Stomach (tissue), 4 donors: ENCODE measurements around the gene ITGB7.

ENCODE experiments used
- CTCF ChIP-seq, 7 experiments: fragments of 450-650 bp in 4 of 7; fragments of 200-600 bp in 3 of 7; sonication (generic) in 3 of 7; IDR thresholded peaks; one replicate each; pipeline ENCODE4 v1.5.1; 2016 to 2019; ENCODE audit warnings: antibody characterized with exemption in 7 of 7, control low read depth in 2 of 7, mild to moderate bottlenecking in 1 of 7
- EP300 ChIP-seq: sonication (generic); formaldehyde crosslinking; IDR thresholded peaks from one replicate; pipeline ENCODE4 v1.6.1; 2017; ENCODE audit warnings: antibody characterized with exemption
- POLR2A ChIP-seq, 4 donors: fragments of 450-650 bp; IDR thresholded peaks; one replicate each; pipeline ENCODE4 v1.6.1; 2016; ENCODE audit warnings: antibody characterized with exemption in 4 of 4, control low read depth in 2 of 4, mild to moderate bottlenecking in 1 of 4, moderate library complexity in 1 of 4
- POLR2AphosphoS5 ChIP-seq, 3 donors: sonication (generic); formaldehyde crosslinking; IDR thresholded peaks; one replicate each; pipeline ENCODE4 v1.6.1; 2016; ENCODE audit warnings: antibody characterized with exemption in 3 of 3

DNA sequence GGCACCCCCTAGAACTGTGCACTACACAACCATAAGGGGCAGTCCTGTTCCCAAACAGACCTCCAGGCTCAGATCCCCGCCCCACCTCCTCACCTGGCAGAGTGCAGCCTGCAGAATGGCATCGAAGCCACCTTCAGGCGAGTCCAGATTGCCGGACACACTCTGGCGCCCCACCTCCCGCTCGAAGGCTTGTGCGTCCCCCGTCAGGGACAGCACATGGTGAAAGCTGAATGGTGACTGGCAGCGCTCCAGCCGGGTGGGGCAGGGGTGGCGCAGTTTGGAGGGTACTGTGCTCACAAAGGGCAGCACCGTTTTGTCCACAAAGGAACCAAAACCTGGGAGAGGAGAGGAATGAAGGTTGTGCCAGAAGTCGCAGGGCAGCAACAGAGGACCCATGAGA is 10.6 kb downstream of the ITGB7 start:
- TF ChIP-seq CTCF (IDR thresholded peaks at IDR 0.05): no peak
- TF ChIP-seq POLR2A (IDR thresholded peaks at IDR 0.05): no peak
- TF ChIP-seq EP300: no peak
- no peak for TF ChIP-seq POLR2AphosphoS5 (IDR thresholded peaks at IDR 0.05)
